NOMO-1 (cell line): ENCODE data around the gene OR51E1.

Experiments used
- DNase-seq, 2 experiments: peaks; one replicate each; lab custom pipeline; 2025; ENCODE audit not compliant: unreplicated experiment in 2 of 2; lab: John Stamatoyannopoulos, UW

The OR51E1 gene

DNA sequence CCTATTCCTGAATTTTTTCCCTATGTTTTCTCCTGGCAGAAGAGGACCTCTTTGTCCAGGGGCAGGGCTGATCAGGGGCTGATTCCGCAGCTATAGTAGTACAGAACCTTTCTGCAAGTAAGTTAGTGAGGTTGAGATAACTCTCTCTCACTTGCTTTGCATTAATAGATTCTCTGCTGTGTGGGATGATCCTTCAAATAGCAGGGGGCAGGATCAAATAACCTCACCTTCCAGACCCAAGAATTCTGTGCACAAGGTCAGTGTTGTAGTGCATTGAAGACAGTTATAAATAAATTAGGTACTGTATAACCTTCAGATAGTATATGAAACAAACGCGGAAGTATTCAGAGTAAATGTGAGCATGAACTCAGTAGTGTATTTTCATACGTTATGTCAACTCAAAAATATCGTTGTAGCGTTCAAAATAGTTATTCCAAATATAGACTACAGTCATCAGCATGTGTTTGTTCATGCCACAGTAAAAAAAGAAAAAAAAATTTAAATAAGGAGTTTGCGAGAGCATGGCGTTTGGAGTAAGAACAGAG, 61.1 kb downstream of the OR51E1 start:
- DNase-seq = no peak
